AG08395 (cell line): ENCODE results near the gene AKT2.

ENCODE experiments used
- DNase-seq: peaks from one replicate; pipeline ENCODE4 v3.0.0; 2012; ENCODE audit warnings: mixed read lengths, low spot score

The AKT2 gene

GRCh38 chr19:40300668-40301067, 15.5 kb upstream of the AKT2 start:
- DNase-seq: no peak

GRCh38 chr19:40298026-40298425, 12.9 kb upstream of the AKT2 start:
- DNase-seq: no peak

- DNase-seq: no peak
Measured at GRCh38 chr19:40294560-40294959, 9.4 kb upstream of the AKT2 start.

- DNase-seq: no peak
Measured at GRCh38 chr19:40286971-40287421, 1.9 kb upstream of the AKT2 start.

- DNase-seq: no peak
Measured at GRCh38 chr19:40286235-40286970, 1.3 kb upstream of the AKT2 start.

- peak; percentile 99 for DNase-seq
Measured at GRCh38 chr19:40285353-40286234, 449 bp upstream of the AKT2 start.

- no peak for DNase-seq
Measured at GRCh38 chr19:40284251-40284500, 969 bp downstream of the AKT2 start.

- DNase-seq: no peak
Measured at GRCh38 chr19:40283414-40284250, 1.5 kb downstream of the AKT2 start.

- DNase-seq: no peak
Measured at GRCh38 chr19:40282920-40283319, 2.2 kb downstream of the AKT2 start.

- DNase-seq: no peak
Measured at GRCh38 chr19:40282209-40282580, 3.0 kb downstream of the AKT2 start.

- DNase-seq: no peak
Measured at GRCh38 chr19:40281381-40282208, 3.5 kb downstream of the AKT2 start.

- DNase-seq: no peak
Measured at GRCh38 chr19:40280608-40281221, 4.4 kb downstream of the AKT2 start.

GRCh38 chr19:40279761-40280607, 5.2 kb downstream of the AKT2 start:
- no peak for DNase-seq

GRCh38 chr19:40279120-40279551, 6.0 kb downstream of the AKT2 start:
- DNase-seq: peak; percentile 70

- no peak for DNase-seq
Measured at GRCh38 chr19:40278361-40279035, 6.6 kb downstream of the AKT2 start.

- DNase-seq: no peak
Measured at GRCh38 chr19:40277356-40278059, 7.6 kb downstream of the AKT2 start.

GRCh38 chr19:40274585-40275544, 10.3 kb downstream of the AKT2 start:
- no peak for DNase-seq
